WERI-Rb-1 (cell line): ENCODE measurements around the gene IRAK3.

ENCODE experiments used
- DNase-seq: peaks from one replicate; pipeline ENCODE4 v3.0.0-alpha.2; 2020
- H3K27ac ChIP-seq: fragments of 250-450 bp; sonication (Bioruptor Pico); 2 replicates; pipeline ENCODE4 v1.5.1; 2020; ENCODE audit warnings: mild to moderate bottlenecking, moderate library complexity
- H3K27me3 ChIP-seq: fragments of 250-450 bp; sonication (Bioruptor Pico); 2 replicates; pipeline ENCODE4 v1.5.1; 2021; ENCODE audit warnings: mild to moderate bottlenecking, low read depth, moderate library complexity; ENCODE audit not compliant: insufficient read depth, severe bottlenecking
- H3K36me3 ChIP-seq: fragments of 250-450 bp; sonication (Bioruptor Pico); 2 replicates; pipeline ENCODE4 v1.5.1; 2020; ENCODE audit warnings: mild to moderate bottlenecking, moderate library complexity
- H3K4me3 ChIP-seq: 2 replicates; pipeline ENCODE4 v1.5.1; 2011; ENCODE audit warnings: low read depth, mild to moderate bottlenecking, control low read depth, low read length
- H3K9me3 ChIP-seq: fragments of 250-450 bp; sonication (Bioruptor Pico); 2 replicates; pipeline ENCODE4 v1.5.1; 2021; ENCODE audit warnings: mild to moderate bottlenecking, moderate library complexity; ENCODE audit not compliant: severe bottlenecking
- CTCF ChIP-seq: IDR thresholded peaks from 2 replicates; pipeline ENCODE4 v1.5.1; 2011; ENCODE audit warnings: low read depth, mild to moderate bottlenecking, control low read depth, inconsistent platforms, low read length

IRAK3 gene

GRCh38 chr12:66156654-66157053, 32.4 kb upstream of the IRAK3 start:
- no peak overlapping the region for H3K4me3 ChIP-seq
- no peaks in the 10 kb centered on the region for H3K36me3 ChIP-seq
- DNase-seq = no peak
- no peaks in the 10 kb centered on the region for H3K27me3 ChIP-seq
- no peaks in the 10 kb centered on the region for H3K9me3 ChIP-seq
- TF ChIP-seq CTCF = no peak
- H3K27ac ChIP-seq = no peak overlapping the region

- no peaks in the 10 kb centered on the region for H3K36me3 ChIP-seq
- H3K27ac ChIP-seq = no peak overlapping the region
- no peaks in the 10 kb centered on the region for H3K9me3 ChIP-seq
- H3K4me3 ChIP-seq = no peak overlapping the region
- no peak for DNase-seq
- no peak for TF ChIP-seq CTCF
- no peaks in the 10 kb centered on the region for H3K27me3 ChIP-seq
These were observed 29.9 kb upstream of the IRAK3 start for GRCh38 chr12:66159123-66159522.

- Histone ChIP-seq H3K27ac (no peak overlapping the region), H3K4me3 (no peak overlapping the region), H3K9me3 (no peaks in the 10 kb centered on the region), H3K27me3 (no peaks in the 10 kb centered on the region), H3K36me3 (no peaks in the 10 kb centered on the region)
- TF ChIP-seq CTCF = no peak
- no peak for DNase-seq
These were observed 28.3 kb upstream of the IRAK3 start for GRCh38 chr12:66160704-66161103.

DNA sequence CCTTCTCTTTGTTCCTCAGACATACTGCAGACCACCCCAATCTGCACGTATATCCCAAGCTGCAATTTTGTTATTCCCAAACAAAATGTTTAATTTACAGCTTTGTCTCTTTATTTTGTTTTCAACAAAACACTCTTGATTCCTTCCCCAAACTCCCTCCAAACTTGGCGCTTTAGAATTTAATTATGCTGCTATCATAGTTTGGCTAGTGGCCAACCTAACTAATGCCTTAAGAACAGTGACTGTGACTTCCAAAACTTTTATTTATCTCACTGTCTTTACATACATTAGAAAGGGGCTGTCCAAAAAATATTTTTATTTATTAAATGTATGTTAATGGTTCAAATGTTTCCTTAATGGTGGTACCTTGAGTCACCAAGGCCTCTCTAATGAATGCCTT, 26.3 kb upstream of the IRAK3 start:
- Histone ChIP-seq H3K36me3 (no peaks in the 10 kb centered on the region), H3K9me3 (no peaks in the 10 kb centered on the region), H3K27ac (no peak overlapping the region), H3K27me3 (no peaks in the 10 kb centered on the region), H3K4me3 (no peak overlapping the region)
- no peak for TF ChIP-seq CTCF
- no peak for DNase-seq

GRCh38 chr12:66163289-66163688, 25.7 kb upstream of the IRAK3 start:
- no peaks in the 10 kb centered on the region for H3K9me3 ChIP-seq
- no peak overlapping the region for H3K27ac ChIP-seq
- no peak for TF ChIP-seq CTCF
- no peaks in the 10 kb centered on the region for H3K36me3 ChIP-seq
- H3K27me3 ChIP-seq = no peaks in the 10 kb centered on the region
- H3K4me3 ChIP-seq = no peak overlapping the region
- DNase-seq = no peak

- no peak for DNase-seq
These were observed 24.6 kb upstream of the IRAK3 start for GRCh38 chr12:66164349-66164821.

More at GRCh38 chr12:66164349-66164821, 24.6 kb upstream of the IRAK3 start:
- Histone ChIP-seq H3K27me3 (no peaks in the 10 kb centered on the region), H3K4me3 (no peak overlapping the region), H3K36me3 (no peaks in the 10 kb centered on the region), H3K9me3 (no peaks in the 10 kb centered on the region), H3K27ac (no peak overlapping the region)
- TF ChIP-seq CTCF = no peak
